Measurements from ENCODE around the gene CD79A.

Gene CD79A

DNA sequence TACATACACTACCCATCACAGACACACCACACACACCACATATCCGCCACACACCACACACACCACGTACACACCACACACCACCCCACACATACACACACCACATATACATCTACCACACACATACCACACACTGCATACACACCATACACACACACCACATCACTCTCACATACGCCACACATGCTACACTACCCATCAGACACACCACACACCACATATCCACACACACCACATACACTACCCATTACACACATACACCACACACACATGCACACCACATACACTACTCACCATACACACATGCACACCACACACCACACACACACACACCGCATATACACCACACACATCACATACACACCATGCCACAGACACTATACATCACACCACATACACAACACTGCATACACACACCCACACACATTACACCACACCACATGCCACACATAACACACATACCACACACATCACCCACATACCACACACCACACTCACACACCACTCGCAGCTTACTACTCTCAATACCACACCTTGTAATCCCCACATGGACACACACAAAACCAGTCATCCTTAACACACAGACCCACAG, 41.7 kb downstream of the CD79A start:
- no peak for DNase-seq (ENCODE audit: low read depth)

- no peak for DNase-seq (ENCODE audit: low read depth)
Observed at GRCh38 chr19:41919948-41920712, 43.1 kb downstream of the CD79A start.

GRCh38 chr19:41920882-41921576, 44.0 kb downstream of the CD79A start:
- no peak for DNase-seq (ENCODE audit: low read depth)

DNA sequence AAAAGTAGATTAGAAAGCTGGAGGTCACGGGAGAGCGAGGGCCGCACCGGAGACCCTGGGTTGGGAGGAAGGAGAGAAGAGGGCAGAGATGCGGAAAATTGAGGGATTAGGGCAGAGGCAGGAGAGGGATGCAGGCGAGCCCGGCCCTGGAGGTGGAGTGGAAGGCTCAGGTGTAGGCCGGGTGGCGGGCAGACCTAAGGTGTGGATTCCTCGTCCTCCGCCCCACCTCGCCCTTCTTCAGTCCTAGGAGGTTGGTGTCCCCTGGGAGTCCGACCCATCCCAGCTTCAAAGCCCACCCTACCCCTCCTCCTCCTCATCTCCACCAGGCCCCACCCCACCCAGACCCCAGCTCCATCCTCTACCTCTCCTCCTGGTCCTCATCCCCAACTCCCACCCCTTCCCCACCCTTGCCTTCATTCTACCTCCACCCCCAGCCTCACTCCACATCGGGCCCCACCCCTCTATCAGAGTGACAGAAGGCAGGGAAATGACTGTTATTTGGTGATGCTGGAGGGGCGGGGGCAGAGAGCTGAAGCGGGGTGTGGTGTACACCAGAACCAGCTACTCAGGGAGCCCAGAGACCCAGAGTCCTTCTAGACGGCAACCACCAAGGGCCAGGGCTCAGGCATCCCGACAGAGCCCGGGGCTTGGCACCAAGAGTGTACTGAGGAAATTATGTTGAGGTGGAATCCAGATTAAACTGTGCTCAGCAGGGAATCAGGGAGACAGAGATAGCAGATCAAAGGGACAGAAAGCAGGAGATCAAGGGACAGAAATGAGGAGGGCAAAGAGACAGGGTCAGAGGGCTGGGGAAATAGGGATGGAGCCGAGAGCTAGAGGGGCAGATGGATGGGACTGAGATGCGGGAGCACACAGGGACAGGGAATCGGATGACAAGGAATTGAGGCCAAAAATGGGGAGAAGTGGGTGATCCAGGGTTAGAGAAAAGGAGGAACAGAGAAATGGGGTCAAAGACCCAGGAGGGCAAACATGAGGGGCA, 44.8 kb downstream of the CD79A start:
- DNase-seq (ENCODE audit: low read depth), result no peak

DNA sequence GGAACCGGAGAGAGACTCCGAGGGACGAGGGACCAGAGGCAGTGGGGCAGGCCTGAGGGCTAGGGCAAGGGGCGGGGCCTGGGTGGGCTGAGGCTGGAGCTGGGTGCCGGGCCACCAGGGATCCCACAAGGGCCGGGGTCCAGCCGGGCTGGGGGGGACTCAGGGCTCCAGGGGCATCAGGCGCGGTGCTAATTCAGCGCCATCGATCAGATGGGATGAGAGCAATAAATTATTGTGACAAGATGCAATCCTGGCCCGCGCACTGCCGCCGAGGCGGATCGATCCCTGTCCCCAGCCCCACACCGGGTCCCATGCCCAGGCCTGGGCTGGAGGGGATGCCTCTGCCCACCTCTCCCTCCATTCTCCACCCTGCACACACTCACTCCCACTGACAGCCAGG, 45.5 kb downstream of the CD79A start:
- no peak for DNase-seq (ENCODE audit: low read depth)

- no peak for DNase-seq (ENCODE audit: low read depth)
Observed at GRCh38 chr19:41923045-41923788, 46.1 kb downstream of the CD79A start.

DNA sequence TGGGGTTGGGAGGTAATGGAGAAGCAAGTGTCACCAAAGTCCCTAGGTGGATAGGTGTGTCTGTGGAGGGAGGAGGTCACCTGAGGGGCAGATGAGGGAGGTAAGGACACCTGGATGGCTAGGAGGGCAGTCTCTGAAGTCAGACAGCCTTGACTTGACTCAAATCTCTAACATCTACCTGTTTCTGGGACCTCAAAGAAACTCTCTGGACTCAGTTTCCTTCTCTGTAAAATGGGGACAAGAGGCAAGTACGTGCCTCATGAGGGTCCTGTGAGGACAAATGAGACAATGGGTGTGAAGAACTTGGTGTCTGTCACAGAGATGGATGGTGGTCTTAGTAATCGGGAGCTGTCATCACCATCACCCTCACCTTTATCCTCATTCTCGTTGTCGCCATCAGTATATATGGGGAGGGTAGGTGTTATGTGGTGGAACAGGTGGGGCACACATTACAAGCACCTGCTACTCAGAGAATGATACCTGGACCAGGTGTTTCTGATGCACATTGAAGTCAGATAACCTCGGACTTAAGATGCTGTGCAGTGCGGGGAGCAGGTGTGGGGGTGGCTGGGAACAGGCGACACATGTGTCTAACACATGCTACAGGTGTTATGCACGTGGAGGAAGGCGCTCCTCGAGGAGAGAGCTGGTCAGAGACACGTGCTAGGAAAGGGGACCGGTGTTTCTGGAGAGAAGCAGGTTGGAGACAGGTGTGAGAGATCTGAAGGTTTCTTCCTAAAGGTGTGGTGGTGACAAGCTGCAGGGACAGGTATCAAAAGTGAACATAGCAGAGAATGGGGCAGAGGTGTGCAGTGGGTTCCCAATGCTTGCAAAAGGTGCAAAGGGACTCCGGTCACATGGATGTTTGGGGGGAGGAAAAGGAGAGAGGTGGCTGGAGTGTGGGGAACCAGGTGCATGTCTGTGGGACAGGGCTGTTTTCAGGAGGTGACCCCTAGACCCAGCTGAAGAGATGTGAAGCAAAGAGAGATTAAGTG, 47.4 kb downstream of the CD79A start:
- DNase-seq (ENCODE audit: low read depth), result no peak

DNA sequence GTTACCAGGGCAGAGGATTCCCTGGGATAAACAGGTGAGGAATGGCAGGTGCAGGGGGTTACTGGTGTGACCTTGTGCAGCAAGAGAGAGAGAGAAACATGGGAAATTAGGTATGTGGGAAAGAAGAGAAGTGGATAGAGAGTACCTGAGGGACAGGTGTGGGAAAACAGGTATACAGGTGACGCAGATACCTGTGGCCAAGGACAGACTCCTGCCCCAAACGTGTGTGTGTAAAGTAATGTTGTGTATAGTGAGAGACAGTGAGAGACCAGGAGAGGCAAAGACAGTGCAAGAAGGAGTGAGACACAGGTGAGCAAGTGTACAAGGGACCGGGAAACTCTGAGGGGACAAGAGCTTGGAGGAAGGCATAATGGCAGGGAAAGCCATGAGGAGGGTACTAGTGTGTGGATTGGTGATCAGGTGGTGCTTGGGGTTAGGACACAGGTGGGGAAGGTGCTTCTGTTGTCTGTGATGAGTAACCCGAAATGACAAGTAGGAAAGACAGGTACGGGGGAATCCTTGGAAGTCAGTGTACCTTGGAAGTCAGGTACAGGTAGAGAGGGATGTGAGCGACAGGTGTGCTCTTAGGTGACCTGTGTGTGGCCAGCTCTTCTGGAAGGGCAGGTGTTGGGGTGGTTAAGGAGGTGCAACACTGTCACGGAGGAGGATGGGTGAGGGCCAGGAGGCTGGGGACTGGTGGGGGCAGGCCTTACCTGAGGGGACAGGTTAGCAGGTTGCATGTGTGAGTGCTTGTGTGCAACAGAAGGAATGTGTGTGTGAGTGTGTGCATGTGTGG, 48.3 kb downstream of the CD79A start:
- DNase-seq (ENCODE audit: low read depth), result no peak

GRCh38 chr19:41926028-41926762, 49.1 kb downstream of the CD79A start:
- DNase-seq (ENCODE audit: low read depth), result no peak

GRCh38 chr19:41926763-41927496, 49.9 kb downstream of the CD79A start:
- no peak for DNase-seq (ENCODE audit: low read depth)

DNA sequence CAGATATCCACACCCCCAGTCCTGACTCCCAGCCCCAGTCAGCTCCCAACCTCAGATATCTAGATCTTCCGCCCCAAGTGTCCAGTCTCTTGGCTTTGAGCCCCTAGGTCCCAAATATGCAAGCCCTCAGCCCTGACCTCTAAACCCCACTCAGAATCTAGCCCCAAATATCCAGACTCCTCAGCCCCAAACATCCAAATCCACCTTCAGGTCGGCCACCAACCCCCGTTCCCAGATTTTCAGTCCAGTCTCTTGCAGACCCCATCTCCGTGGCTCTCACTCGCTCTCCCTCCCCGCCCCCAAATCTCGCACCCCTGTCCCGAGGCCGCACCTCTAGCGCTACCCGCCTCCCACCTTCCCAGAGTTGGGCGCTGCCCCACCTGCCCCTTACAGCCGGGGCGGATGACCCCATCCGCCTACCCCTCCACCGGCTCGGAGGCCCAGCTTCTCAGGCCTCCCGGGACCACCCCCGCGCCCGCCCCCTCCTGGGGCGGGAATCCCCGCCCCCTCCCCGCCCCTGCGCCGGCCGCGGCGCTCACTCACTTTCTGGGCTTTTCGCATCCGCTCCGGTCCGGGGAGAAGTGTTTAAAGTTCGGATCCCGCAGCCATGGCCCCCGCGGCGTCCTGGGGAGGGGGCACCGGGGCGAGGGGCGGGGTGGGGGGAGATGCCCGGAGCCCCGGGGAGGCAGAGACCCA, 50.6 kb downstream of the CD79A start:
- no peak for DNase-seq (ENCODE audit: low read depth)

GRCh38 chr19:41928221-41928683, 51.2 kb downstream of the CD79A start, which contains the start of gene ERFL:
Gene ERFL, minus strand, starts transcription at chr19:41928449. Its CDS starts 15,530 bp downstream, at chr19:41912919.
- DNase-seq (ENCODE audit: low read depth), result no peak

GRCh38 chr19:41928754-41929535, 51.9 kb downstream of the CD79A start:
- no peak for DNase-seq (ENCODE audit: low read depth)

DNA sequence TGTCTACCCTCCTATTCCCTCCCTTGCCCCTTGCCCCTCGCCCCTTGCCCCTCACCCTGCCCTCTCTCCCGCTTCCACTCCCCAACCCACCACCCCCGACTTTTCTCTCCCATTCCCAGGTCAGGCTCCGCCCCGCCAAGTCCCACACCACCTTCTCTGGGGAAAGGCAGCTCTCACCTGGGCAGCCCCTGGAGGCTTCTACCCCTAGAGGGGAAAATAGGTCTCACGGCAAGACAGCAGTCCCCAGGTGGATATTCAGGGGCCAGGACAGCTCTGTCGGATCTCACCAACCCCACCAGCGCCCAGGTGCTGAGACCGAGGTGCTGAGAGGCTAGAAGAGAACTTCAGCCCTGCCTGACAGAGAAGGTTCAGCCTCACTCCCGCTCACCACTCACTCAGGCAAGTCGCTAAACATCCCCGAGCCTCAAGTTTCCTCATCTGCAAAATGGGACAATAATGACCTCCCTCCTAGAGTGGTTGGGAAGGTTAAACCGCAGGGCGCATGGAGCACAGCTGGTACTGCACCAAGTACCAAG, 52.5 kb downstream of the CD79A start:
- no peak for DNase-seq (ENCODE audit: low read depth)

DNA sequence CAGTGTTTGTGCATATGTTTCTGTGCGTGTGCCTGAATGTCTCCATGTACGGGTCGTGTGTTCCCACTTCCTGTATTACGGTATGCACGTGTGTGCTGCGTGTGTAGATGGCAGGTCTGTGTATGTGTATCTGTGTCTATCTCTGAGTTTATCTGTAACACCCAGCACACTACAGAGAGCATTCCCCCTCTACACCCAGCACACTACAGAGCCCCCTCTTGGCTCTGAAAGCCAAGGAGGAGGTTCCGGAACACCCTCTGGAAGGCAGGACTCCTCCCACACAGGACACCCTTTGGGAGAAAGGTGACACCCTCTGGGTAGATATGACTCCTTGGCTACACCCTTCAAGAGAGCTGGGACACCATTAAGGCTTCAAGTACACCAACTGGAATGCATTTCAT, 53.2 kb downstream of the CD79A start:
- no peak for DNase-seq (ENCODE audit: low read depth)
